ENCODE results near the gene SHE. TPM values are rescaled to one million over a fixed set of nuclear protein-coding genes. Genes with fewer than 3 reads are reported as not detected.

SHE gene
- polyA plus RNA-seq, 6 donors from 2014 or later = not detected

DNA sequence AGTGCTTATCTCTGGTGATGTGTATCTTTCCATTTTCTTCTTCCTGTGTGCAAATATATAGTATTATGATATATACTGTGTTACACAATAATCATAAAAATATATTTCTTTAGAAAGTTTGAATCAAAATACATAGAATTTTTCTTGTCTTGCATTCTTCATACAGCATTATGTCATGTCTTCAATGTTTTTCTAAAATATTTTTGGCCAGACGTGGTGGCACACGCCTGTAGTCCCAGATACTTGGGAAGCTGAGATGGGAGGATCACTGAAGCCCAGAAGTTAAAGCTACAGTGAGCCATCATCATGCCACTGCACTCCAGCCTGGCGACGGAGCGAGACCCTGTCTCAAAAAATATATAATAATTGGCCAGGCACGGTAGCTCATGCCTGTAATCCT lies 55.4 kb downstream of the SHE start:
- no peak for ATAC-seq (ENCODE audit: low read depth in 2 of 2)
- H3K4me3 Mint-ChIP-seq = no peak overlapping the region
- peaks cover 0 to 12% (median 0%) of the 10 kb centered on the region in 3 donors for H3K27me3 Mint-ChIP-seq
- peaks cover 0 to 3% (median 0%) of the 10 kb centered on the region in 3 donors for H3K4me1 Mint-ChIP-seq
- H3K36me3 Mint-ChIP-seq = peaks cover 0 to 4% of the 10 kb centered on the region in 2 donors
- H3K9me3 Mint-ChIP-seq = no peaks in the 10 kb centered on the region
- H3K27ac Mint-ChIP-seq = no peak overlapping the region
- DNase-seq = no peak

DNA sequence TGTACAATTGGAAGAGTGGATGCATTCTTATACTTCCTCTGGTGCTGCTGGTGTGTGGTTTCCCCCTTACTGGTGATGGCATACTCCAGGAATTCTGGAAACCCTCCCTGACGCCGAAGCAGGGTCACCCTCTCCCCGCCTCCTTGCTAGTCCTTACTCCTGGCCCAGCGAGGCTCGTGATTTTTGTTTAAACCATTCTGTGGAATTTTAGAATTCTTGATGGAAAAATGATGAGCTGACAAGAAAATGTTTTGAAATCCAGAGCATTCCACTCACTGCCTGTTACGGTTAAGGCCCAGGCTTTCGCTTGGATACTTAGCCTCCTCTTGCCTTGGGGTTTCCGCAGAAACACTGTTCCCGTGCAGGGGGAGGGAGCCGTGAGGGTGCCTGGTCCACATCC lies 55.9 kb downstream of the SHE start:
- Mint-ChIP-seq H3K9me3 (no peaks in the 10 kb centered on the region), H3K36me3 (no peaks in the 10 kb centered on the region), H3K4me3 (no peak overlapping the region), H3K27ac (no peak overlapping the region), H3K4me1 (peaks cover 0 to 3% (median 0%) of the 10 kb centered on the region in 3 donors), H3K27me3 (peaks cover 0 to 11% (median 0%) of the 10 kb centered on the region in 3 donors)
- ATAC-seq (ENCODE audit: low read depth in 2 of 2) = no peak
- no peak for DNase-seq

DNA sequence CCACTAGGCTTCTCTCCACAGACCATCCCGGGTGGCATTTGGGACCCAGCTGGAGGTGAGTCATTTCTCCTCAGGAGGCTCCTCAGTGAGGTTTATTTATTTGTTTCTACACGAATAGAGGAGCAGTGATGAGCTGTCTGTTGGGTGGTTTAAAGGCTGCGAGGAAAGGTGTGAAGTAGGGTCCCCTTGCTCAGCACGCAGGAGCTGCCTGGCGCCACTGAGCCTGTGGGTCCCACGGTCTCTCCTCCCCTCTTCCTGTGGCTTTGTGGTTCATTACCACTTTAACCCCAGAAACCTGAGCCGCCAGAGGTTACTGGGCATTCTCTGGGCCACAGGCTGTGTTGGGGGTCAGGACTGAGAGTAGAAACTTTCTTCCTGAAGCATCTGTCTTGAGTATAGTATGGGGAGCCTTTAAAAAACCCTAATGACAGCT lies 57.2 kb downstream of the SHE start:
- DNase-seq (no peak), ATAC-seq (ENCODE audit: low read depth in 2 of 2) (no peak)
- Mint-ChIP-seq H3K27me3 (peaks cover 0 to 11% (median 0%) of the 10 kb centered on the region in 3 donors), H3K9me3 (no peaks in the 10 kb centered on the region), H3K4me1 (peaks cover 0 to 3% (median 2%) of the 10 kb centered on the region in 3 donors), H3K27ac (no peak overlapping the region), H3K4me3 (no peak overlapping the region), H3K36me3 (no peaks in the 10 kb centered on the region)

GRCh38 chr1:154443274-154444013 lies 58.8 kb downstream of the SHE start:
- Mint-ChIP-seq H3K27me3 (peaks cover 0 to 11% (median 0%) of the 10 kb centered on the region in 3 donors), H3K36me3 (no peaks in the 10 kb centered on the region), H3K4me3 (no peak overlapping the region), H3K9me3 (no peaks in the 10 kb centered on the region), H3K27ac (no peak overlapping the region), H3K4me1 (peaks cover 3 to 7% (median 7%) of the 10 kb centered on the region in 3 donors)
- ATAC-seq (ENCODE audit: low read depth in 2 of 2) (no peak), DNase-seq (no peak)

DNA sequence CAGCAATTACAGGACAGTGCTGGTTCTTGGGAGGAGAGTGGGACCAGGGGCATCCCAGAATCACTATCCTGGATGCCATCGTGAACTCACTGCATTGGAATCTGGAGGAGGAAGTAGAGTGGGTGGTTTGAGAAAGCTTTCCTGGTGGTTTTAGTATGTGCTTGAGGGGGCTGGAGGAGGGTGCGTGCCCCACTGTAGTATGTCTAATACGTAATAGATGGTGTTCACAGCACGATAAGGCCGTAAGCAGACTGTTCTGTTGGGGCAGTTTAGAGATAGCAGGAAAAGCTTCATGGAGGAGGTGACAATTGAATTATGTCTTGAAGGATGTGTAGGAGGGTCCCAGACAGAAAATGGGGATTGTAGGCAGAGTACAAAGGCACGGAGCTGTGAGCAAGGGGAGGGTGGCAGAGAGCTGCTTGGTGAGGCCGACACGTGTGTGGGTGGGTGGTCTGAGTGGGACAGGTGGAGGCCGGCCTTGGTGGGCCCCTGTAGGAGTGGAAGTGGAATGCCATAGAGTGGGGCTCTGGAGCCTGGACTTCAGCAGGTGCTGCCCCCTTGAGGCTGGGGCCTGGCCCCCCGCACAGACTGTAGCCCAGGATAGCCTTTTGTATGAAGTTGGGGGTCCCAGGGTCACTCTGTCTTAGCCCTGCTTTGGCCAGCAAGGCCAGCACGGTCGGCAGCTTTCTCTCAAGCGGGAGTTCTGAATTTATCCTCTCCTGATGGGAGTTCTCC lies 60.0 kb downstream of the SHE start:
- Mint-ChIP-seq H3K27me3 (peaks cover 0 to 7% (median 0%) of the 10 kb centered on the region in 3 donors), H3K36me3 (no peaks in the 10 kb centered on the region), H3K9me3 (no peaks in the 10 kb centered on the region), H3K27ac (no peak overlapping the region), H3K4me1 (peaks cover 3 to 7% (median 7%) of the 10 kb centered on the region in 3 donors), H3K4me3 (no peak overlapping the region)
- DNase-seq = no peak
- ATAC-seq (ENCODE audit: low read depth in 2 of 2) = no peak

- Mint-ChIP-seq H3K4me3 (no peak overlapping the region), H3K27ac (peak overlapping the region in 1 of 6 donors; percentile 35), H3K27me3 (peaks cover 0 to 7% (median 0%) of the 10 kb centered on the region in 3 donors), H3K4me1 (peaks cover 3 to 7% (median 7%) of the 10 kb centered on the region in 3 donors), H3K36me3 (no peaks in the 10 kb centered on the region), H3K9me3 (no peaks in the 10 kb centered on the region)
- DNase-seq = no peak
- ATAC-seq (ENCODE audit: low read depth in 2 of 2) = no peak
These were observed 60.8 kb downstream of the SHE start for GRCh38 chr1:154441241-154441888.

DNA sequence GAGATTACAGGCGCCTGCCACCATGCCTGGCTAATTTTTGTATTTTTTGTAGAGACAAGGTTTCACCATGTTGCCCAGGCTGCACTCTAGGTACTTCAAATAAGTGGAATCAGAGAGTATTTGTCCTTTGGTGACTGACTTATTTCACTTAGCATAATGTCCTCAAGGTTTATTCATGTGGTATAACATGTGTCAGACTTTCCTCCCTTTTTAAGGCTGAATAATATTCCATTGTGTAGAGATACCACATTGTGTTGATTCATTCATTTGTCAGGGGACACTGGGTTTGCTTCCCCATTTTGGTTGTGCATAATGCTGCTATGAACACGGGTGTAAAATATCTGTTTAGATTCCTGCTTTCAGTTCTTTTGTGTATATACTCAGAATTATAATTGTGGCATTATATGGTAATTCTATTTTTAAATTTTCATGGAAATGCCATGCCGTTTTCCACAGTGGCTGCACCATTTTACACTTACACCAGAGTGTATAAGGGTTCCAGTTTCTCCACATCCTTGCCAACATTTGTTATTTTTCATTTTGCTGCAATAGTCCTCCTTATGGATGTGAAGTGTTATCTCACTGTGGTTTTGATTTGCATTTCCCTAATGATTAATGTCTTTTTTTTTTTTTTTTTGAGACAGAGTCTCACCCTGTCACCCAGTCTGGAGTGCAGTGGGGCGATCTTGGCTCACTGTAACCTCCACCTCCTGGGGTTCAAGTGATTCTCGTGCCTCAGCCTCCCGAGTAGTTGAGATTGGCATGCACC lies 62.0 kb downstream of the SHE start:
- H3K9me3 Mint-ChIP-seq = no peaks in the 10 kb centered on the region
- peaks cover 3 to 7% (median 7%) of the 10 kb centered on the region in 3 donors for H3K4me1 Mint-ChIP-seq
- DNase-seq = no peak
- H3K4me3 Mint-ChIP-seq = no peak overlapping the region
- peak overlapping the region in 3 of 6 donors; percentile 44 to 88 (median 46) for H3K27ac Mint-ChIP-seq
- H3K36me3 Mint-ChIP-seq = no peaks in the 10 kb centered on the region
- peaks cover 0 to 7% (median 0%) of the 10 kb centered on the region in 3 donors for H3K27me3 Mint-ChIP-seq
- no peak for ATAC-seq (ENCODE audit: low read depth in 2 of 2)

- DNase-seq (no peak), ATAC-seq (ENCODE audit: low read depth in 2 of 2) (no peak)
- H3K27ac Mint-ChIP-seq = no peak overlapping the region
- peaks cover 3 to 7% (median 4%) of the 10 kb centered on the region in 3 donors for H3K4me1 Mint-ChIP-seq
- H3K4me3 Mint-ChIP-seq = no peak overlapping the region
- H3K36me3 Mint-ChIP-seq = no peaks in the 10 kb centered on the region
- no peaks in the 10 kb centered on the region for H3K27me3 Mint-ChIP-seq
- H3K9me3 Mint-ChIP-seq = no peaks in the 10 kb centered on the region
These were observed 65.8 kb downstream of the SHE start for GRCh38 chr1:154436433-154436832.

- Mint-ChIP-seq H3K27ac (no peak overlapping the region), H3K27me3 (no peaks in the 10 kb centered on the region)
These were observed 66.5 kb downstream of the SHE start for GRCh38 chr1:154435599-154436200.

GRCh38 chr1:154434346-154435085 lies 67.7 kb downstream of the SHE start:
- ATAC-seq (ENCODE audit: low read depth in 2 of 2) (no peak), DNase-seq (no peak)
- Mint-ChIP-seq H3K27me3 (no peaks in the 10 kb centered on the region), H3K27ac (no peak overlapping the region), H3K4me3 (no peak overlapping the region), H3K9me3 (no peaks in the 10 kb centered on the region), H3K36me3 (no peaks in the 10 kb centered on the region), H3K4me1 (peaks cover 0 to under 1% (median under 1%) of the 10 kb centered on the region in 3 donors)

More at GRCh38 chr1:154435599-154436200, 66.5 kb downstream of the SHE start:
- DNase-seq (no peak), ATAC-seq (ENCODE audit: low read depth in 2 of 2) (no peak)
- Mint-ChIP-seq H3K9me3 (no peaks in the 10 kb centered on the region), H3K4me3 (no peak overlapping the region), H3K36me3 (no peaks in the 10 kb centered on the region), H3K4me1 (peaks cover 3 to 7% (median 4%) of the 10 kb centered on the region in 3 donors)

GRCh38 chr1:154433161-154433764 lies 68.9 kb downstream of the SHE start:
- no peaks in the 10 kb centered on the region for H3K27me3 Mint-ChIP-seq
- H3K36me3 Mint-ChIP-seq = no peaks in the 10 kb centered on the region
- no peak for ATAC-seq (ENCODE audit: low read depth in 2 of 2)
- H3K4me1 Mint-ChIP-seq = no peaks in the 10 kb centered on the region
- no peak for DNase-seq
- H3K27ac Mint-ChIP-seq = no peak overlapping the region
- H3K9me3 Mint-ChIP-seq = no peaks in the 10 kb centered on the region
- no peak overlapping the region for H3K4me3 Mint-ChIP-seq
